SU-DHL-6 (cell line): Measurements from ENCODE around the gene RBM41.
"Not testable (repeated sequence)": the region's sequence is repeated elsewhere in the genome, so short reads cannot be mapped to it uniquely, and the experiment has no call there.

Experiments
- H2AFZ ChIP-seq: fragments of 200-600 bp; sonication (generic); 2 replicates; pipeline ENCODE4 v1.6.1; 2014; ENCODE audit warnings: low read depth, mild to moderate bottlenecking, moderate library complexity, mixed read lengths, antibody characterized with exemption, low read length; ENCODE audit not compliant: severe bottlenecking
- H3F3A ChIP-seq: fragments of 200-600 bp; shearing (Covaris generic); 2 replicates; pipeline ENCODE4 v1.6.0; 2016; ENCODE audit warnings: antibody characterized with exemption, mild to moderate bottlenecking; ENCODE audit not compliant: insufficient read depth
- H3K27ac ChIP-seq: fragments of 200-600 bp; sonication (generic); 2 replicates; pipeline ENCODE4 v1.5.1; 2016; ENCODE audit warnings: low read depth, mild to moderate bottlenecking, low read length, moderate library complexity, mixed read lengths
- H3K27me3 ChIP-seq: fragments of 200-600 bp; sonication (generic), shearing (Covaris generic); 2 replicates; pipeline ENCODE4 v1.6.0; 2014; ENCODE audit warnings: mild to moderate bottlenecking, low read length
- H3K36me3 ChIP-seq: fragments of 200-600 bp; sonication (generic); 2 replicates; pipeline ENCODE4 v1.6.1; 2014; ENCODE audit warnings: mild to moderate bottlenecking, low read length, mixed read lengths
- H3K4me2 ChIP-seq: fragments of 300-600, 200-600 bp; shearing (Covaris generic), sonication (generic); 2 replicates; pipeline ENCODE4 v1.6.0; 2014; ENCODE audit warnings: low read length, low read depth, mild to moderate bottlenecking; ENCODE audit not compliant: poor library complexity, severe bottlenecking
- H3K4me3 ChIP-seq: fragments of 200-600 bp; sonication (generic); 2 replicates; pipeline ENCODE4 v1.5.1; 2014; ENCODE audit warnings: antibody characterized with exemption, low read length, mild to moderate bottlenecking, mixed read lengths; ENCODE audit not compliant: insufficient read depth, poor library complexity, severe bottlenecking
- H3K79me2 ChIP-seq: fragments of 200-600 bp; sonication (generic); 2 replicates; pipeline ENCODE4 v1.6.1; 2014; ENCODE audit warnings: mild to moderate bottlenecking, low read length, moderate library complexity; ENCODE audit not compliant: insufficient read depth
- H3K9ac ChIP-seq: fragments of 200-600 bp; sonication (generic); 2 replicates; pipeline ENCODE4 v1.7.0; 2014; ENCODE audit warnings: mild to moderate bottlenecking, low read length
- H3K9me2 ChIP-seq: fragments of 200-600 bp; sonication (generic); replicated peaks from 2 replicates; pipeline ENCODE4 v1.6.1; 2014; ENCODE audit warnings: low read length; ENCODE audit not compliant: insufficient read depth
- H3K9me3 ChIP-seq: fragments of 200-600 bp; sonication (generic); 2 replicates; pipeline ENCODE4 v1.6.1; 2014; ENCODE audit warnings: low read length, mixed read lengths; ENCODE audit not compliant: insufficient read depth
- H4K20me1 ChIP-seq: fragments of 200-600 bp; sonication (generic); 2 replicates; pipeline ENCODE4 v1.6.1; 2014; ENCODE audit warnings: low read depth, mild to moderate bottlenecking, antibody characterized with exemption, low read length, moderate library complexity, mixed read lengths
- CTCF ChIP-seq: fragments of 200-600 bp; sonication (generic); IDR thresholded peaks from one replicate; pipeline ENCODE4 v1.5.1; 2017; ENCODE audit warnings: antibody characterized with exemption, mild to moderate bottlenecking, low read length, moderate library complexity; ENCODE audit not compliant: insufficient read depth, poor library complexity, severe bottlenecking
- EZH2phosphoT487 ChIP-seq: fragments of 200-600 bp; sonication (generic), shearing (Covaris generic); conservative IDR thresholded peaks from 2 replicates; pipeline ENCODE4 v1.6.1; 2018; ENCODE audit warnings: mild to moderate bottlenecking, antibody characterized with exemption, low read length, moderate library complexity, mixed read lengths

Gene RBM41

GRCh38 chrX:107118322-107119147 lies at the start of gene RBM41:
RBM41 (minus strand) TSS chrX:107118822; CDS start chrX:107118773, 49 bp downstream.
- Histone ChIP-seq H3F3A (no peaks in the 10 kb centered on the region), H2AFZ (peak within 1 kb of the TSS; percentile 38), H3K27me3 (no peaks in the 10 kb centered on the region)

GRCh38 chrX:107168257-107168656 lies 49.6 kb upstream of the RBM41 start:
- Histone ChIP-seq H3K4me2 (no peak overlapping the region), H3K9me3 (no peaks in the 10 kb centered on the region), H3K79me2 (no peaks in the 10 kb centered on the region), H3K9ac (no peak overlapping the region), H2AFZ (no peak overlapping the region), H3K27me3 (no peaks in the 10 kb centered on the region), H3F3A (no peaks in the 10 kb centered on the region), H3K4me3 (no peak overlapping the region), H3K36me3 (no peaks in the 10 kb centered on the region), H4K20me1 (no peaks in the 10 kb centered on the region), H3K9me2 (no peaks in the 10 kb centered on the region), H3K27ac (no peak overlapping the region)
- TF ChIP-seq CTCF (no peak), EZH2phosphoT487 (no peak)

More at GRCh38 chrX:107118322-107119147, at the start of gene RBM41:
- Histone ChIP-seq H3K4me2 (peak within 1 kb of the TSS; percentile 76), H4K20me1 (no peaks in the 10 kb centered on the region), H3K9me3 (no peaks in the 10 kb centered on the region), H3K9ac (peak within 1 kb of the TSS; percentile 64), H3K4me3 (peak within 1 kb of the TSS; percentile 56), H3K27ac (no peak within 1 kb of the TSS), H3K79me2 (no peaks in the 10 kb centered on the region; the same call in 1 of the 2 replicates), H3K9me2 (no peaks in the 10 kb centered on the region), H3K36me3 (peaks cover 4% of the 10 kb centered on the region; the same call in 1 of the 2 replicates)
- TF ChIP-seq EZH2phosphoT487: no peak
- no peak for TF ChIP-seq CTCF

GRCh38 chrX:107167163-107167921 lies 48.7 kb upstream of the RBM41 start:
- H3K27ac ChIP-seq: no peak overlapping the region
- TF ChIP-seq EZH2phosphoT487 (no peak), CTCF (no peak)
- H4K20me1 ChIP-seq: no peaks in the 10 kb centered on the region
- H3K27me3 ChIP-seq: no peaks in the 10 kb centered on the region
- H3K79me2 ChIP-seq: no peaks in the 10 kb centered on the region
- no peak overlapping the region for H3K4me3 ChIP-seq
- H3K9me2 ChIP-seq: no peaks in the 10 kb centered on the region
- no peak overlapping the region for H3K9ac ChIP-seq
- no peaks in the 10 kb centered on the region for H3F3A ChIP-seq
- no peaks in the 10 kb centered on the region for H3K9me3 ChIP-seq
- no peak overlapping the region for H3K4me2 ChIP-seq
- no peak overlapping the region for H2AFZ ChIP-seq
- no peaks in the 10 kb centered on the region for H3K36me3 ChIP-seq

- H3K27ac ChIP-seq, H3K9me3 ChIP-seq: not testable (repeated sequence)
Observed at GRCh38 chrX:107157618-107158017, 39.0 kb upstream of the RBM41 start.

GRCh38 chrX:107155621-107156430 lies 37.2 kb upstream of the RBM41 start:
- not testable (repeated sequence) for H3F3A ChIP-seq, H3K79me2 ChIP-seq, H3K27me3 ChIP-seq, H3K9me3 ChIP-seq, H3K4me3 ChIP-seq, H3K36me3 ChIP-seq, H2AFZ ChIP-seq, H3K4me2 ChIP-seq, H4K20me1 ChIP-seq, H3K9me2 ChIP-seq, H3K27ac ChIP-seq, H3K9ac ChIP-seq

More at GRCh38 chrX:107157618-107158017, 39.0 kb upstream of the RBM41 start:
- H3K9me2 ChIP-seq, H3K4me3 ChIP-seq, H4K20me1 ChIP-seq, H2AFZ ChIP-seq, H3K27me3 ChIP-seq, H3K4me2 ChIP-seq, H3K9ac ChIP-seq, H3F3A ChIP-seq, H3K36me3 ChIP-seq, H3K79me2 ChIP-seq: not testable (repeated sequence)
